ENCODE results near the gene ARPC5L. TPM values are rescaled to one million over a fixed set of nuclear protein-coding genes. Genes with fewer than 3 reads are reported as not detected.

The ARPC5L gene
- total and polyA plus RNA-seq, 2 of the 13 experiments (the other 11 are each of a cell fraction or from before 2014, with no cell fraction given): 29.9 to 33.8 TPM

DNA sequence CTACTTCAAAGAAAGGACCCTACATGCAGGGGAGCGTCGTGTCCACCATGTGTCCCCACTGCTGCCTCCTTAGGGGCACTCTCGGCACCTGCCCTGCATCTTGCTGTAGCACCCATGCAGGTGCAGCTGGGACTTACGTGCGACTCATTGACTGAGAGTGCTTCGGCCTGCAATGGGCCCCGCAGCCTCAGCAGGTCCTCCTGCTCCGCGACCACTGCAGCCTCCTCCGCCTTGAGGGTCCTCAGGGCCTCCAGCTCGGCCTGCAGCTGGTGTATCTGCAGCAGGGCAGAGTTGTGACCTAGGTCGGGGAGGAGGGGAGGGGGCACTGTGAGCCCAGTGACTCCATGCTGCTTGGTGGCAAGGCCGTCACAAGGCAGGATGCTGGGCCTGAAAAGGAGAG, 27.1 kb downstream of the ARPC5L start:
- ChIA-PET CTCF (ENCODE audit: low intra/inter-chr PET ratio, low total read pairs) (no interaction called here), POLR2A (no interaction called here)
- Histone ChIP-seq H3K9me3 (ENCODE audit: low read length) (no peaks in the 10 kb centered on the region), H3K27ac (ENCODE audit: extremely low read length, insufficient read depth, low read length) (no peak overlapping the region), H4K20me1 (ENCODE audit: insufficient read depth, low read length) (no peaks in the 10 kb centered on the region), H3K4me2 (ENCODE audit: low read depth, low read length) (no peak overlapping the region), H2AFZ (ENCODE audit: low read length) (no peak overlapping the region), H3K4me3 (replicated peaks in 1 of 3; ENCODE audit: insufficient read depth in 1 of 3, low read depth in 2 of 3, low read length in 3 of 3) (no peak overlapping the region), H3K4me1 (ENCODE audit: insufficient read depth, low read length) (no peaks in the 10 kb centered on the region), H3K36me3 (replicated peaks in 1 of 2; ENCODE audit: control insufficient read depth in 1 of 2, insufficient read depth in 2 of 2, low read length in 2 of 2) (peaks cover 24 to 63% of the 10 kb centered on the region in 2 experiments; a peak in 4 of 5 replicates), H3K27me3 (ENCODE audit: control insufficient read depth in 1 of 2, insufficient read depth in 2 of 2, low read length in 2 of 2) (no peaks in the 10 kb centered on the region), H3K79me2 (ENCODE audit: insufficient read depth, low read length) (no peaks in the 10 kb centered on the region), H3K9ac (ENCODE audit: insufficient read depth, low read depth, low read length) (no peak overlapping the region)
- DNase-seq (ENCODE audit: low spot score) (no peak), FAIRE-seq (no peak), ATAC-seq (no peak)
- TF ChIP-seq ZNF234 (CRISPR knock-in tag; conservative IDR thresholded peaks at IDR 0.05): no peak
- no peak for TF ChIP-seq ZZZ3 (CRISPR knock-in tag; IDR thresholded peaks at IDR 0.05; ENCODE audit: borderline replicate concordance)
- no peak for TF ChIP-seq SNAPC2 (CRISPR knock-in tag; IDR thresholded peaks at IDR 0.05)
- TF ChIP-seq ZNF274 (CRISPR knock-in tag; IDR thresholded peaks at IDR 0.05): no peak
- TF ChIP-seq ZNF260 (CRISPR knock-in tag; IDR thresholded peaks at IDR 0.05; ENCODE audit: borderline replicate concordance, low read depth): no peak
- TF ChIP-seq MTF1 (CRISPR knock-in tag; IDR thresholded peaks at IDR 0.05): no peak
- TF ChIP-seq ZNF343 (CRISPR knock-in tag; IDR thresholded peaks at IDR 0.05): no peak
- TF ChIP-seq CREB1 (IDR thresholded peaks at IDR 0.05): no peak
- no peak for TF ChIP-seq CREB1 (CRISPR knock-in tag; IDR thresholded peaks at IDR 0.05)
- TF ChIP-seq SNRNP70 (IDR thresholded peaks at IDR 0.05; ENCODE audit: low read depth, low read length): no peak
- TF ChIP-seq, protein P1, sequence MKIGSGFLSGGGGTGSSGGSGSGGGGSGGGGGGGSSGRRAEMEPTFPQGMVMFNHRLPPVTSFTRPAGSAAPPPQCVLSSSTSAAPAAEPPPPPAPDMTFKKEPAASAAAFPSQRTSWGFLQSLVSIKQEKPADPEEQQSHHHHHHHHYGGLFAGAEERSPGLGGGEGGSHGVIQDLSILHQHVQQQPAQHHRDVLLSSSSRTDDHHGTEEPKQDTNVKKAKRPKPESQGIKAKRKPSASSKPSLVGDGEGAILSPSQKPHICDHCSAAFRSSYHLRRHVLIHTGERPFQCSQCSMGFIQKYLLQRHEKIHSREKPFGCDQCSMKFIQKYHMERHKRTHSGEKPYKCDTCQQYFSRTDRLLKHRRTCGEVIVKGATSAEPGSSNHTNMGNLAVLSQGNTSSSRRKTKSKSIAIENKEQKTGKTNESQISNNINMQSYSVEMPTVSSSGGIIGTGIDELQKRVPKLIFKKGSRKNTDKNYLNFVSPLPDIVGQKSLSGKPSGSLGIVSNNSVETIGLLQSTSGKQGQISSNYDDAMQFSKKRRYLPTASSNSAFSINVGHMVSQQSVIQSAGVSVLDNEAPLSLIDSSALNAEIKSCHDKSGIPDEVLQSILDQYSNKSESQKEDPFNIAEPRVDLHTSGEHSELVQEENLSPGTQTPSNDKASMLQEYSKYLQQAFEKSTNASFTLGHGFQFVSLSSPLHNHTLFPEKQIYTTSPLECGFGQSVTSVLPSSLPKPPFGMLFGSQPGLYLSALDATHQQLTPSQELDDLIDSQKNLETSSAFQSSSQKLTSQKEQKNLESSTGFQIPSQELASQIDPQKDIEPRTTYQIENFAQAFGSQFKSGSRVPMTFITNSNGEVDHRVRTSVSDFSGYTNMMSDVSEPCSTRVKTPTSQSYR (CRISPR knock-in tag; IDR thresholded peaks at IDR 0.05; ENCODE audit: borderline replicate concordance): no peak
- TF ChIP-seq RORA (CRISPR knock-in tag; IDR thresholded peaks at IDR 0.05): no peak
- TF ChIP-seq, protein P2, sequence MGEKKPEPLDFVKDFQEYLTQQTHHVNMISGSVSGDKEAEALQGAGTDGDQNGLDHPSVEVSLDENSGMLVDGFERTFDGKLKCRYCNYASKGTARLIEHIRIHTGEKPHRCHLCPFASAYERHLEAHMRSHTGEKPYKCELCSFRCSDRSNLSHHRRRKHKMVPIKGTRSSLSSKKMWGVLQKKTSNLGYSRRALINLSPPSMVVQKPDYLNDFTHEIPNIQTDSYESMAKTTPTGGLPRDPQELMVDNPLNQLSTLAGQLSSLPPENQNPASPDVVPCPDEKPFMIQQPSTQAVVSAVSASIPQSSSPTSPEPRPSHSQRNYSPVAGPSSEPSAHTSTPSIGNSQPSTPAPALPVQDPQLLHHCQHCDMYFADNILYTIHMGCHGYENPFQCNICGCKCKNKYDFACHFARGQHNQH (CRISPR knock-in tag; IDR thresholded peaks at IDR 0.05): no peak
- TF ChIP-seq HNRNPH1 (optimal IDR thresholded peaks at IDR 0.05; ENCODE audit: low read depth, low read length): no peak
- TF ChIP-seq ZNF556 (CRISPR knock-in tag; IDR thresholded peaks at IDR 0.05; ENCODE audit: borderline replicate concordance): no peak
- TF ChIP-seq, protein P3, sequence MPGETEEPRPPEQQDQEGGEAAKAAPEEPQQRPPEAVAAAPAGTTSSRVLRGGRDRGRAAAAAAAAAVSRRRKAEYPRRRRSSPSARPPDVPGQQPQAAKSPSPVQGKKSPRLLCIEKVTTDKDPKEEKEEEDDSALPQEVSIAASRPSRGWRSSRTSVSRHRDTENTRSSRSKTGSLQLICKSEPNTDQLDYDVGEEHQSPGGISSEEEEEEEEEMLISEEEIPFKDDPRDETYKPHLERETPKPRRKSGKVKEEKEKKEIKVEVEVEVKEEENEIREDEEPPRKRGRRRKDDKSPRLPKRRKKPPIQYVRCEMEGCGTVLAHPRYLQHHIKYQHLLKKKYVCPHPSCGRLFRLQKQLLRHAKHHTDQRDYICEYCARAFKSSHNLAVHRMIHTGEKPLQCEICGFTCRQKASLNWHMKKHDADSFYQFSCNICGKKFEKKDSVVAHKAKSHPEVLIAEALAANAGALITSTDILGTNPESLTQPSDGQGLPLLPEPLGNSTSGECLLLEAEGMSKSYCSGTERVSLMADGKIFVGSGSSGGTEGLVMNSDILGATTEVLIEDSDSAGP (CRISPR knock-in tag; IDR thresholded peaks at IDR 0.05; ENCODE audit: borderline replicate concordance): no peak
- TF ChIP-seq HMG20B (CRISPR knock-in tag; conservative IDR thresholded peaks at IDR 0.05): no peak
- no TSS peak for BruUV-seq (replicated peaks)
- intact Hi-C loops (cut with micrococcal nuclease; ENCODE audit: unreplicated experiment): no loop called here
- in situ Hi-C loops (cut with HindIII; ENCODE audit: extremely low pct_ligation_motif_present, low pct_unique_long_range_greater_than_20kb): no loop called here
- WGBS (ENCODE audit: low lambda C conversion rate): 97% methylated on average over 7 of the region's 13 CpGs
